Lower leg skin (tissue), 4 donors: Measurements from ENCODE around the gene GCNT2. TPM values are rescaled to one million over a fixed set of nuclear protein-coding genes. Genes with fewer than 3 reads are reported as not detected.
"Not testable (repeated sequence)": the region's sequence is repeated elsewhere in the genome, so short reads cannot be mapped to it uniquely, and the experiment has no call there.

Experiments used
- DNase-seq, 2 donors: peaks; one replicate each; pipeline ENCODE4 v3.0.0-alpha.2; 2019; ENCODE audit warnings: low spot score in 2 of 2
- H3K4me3 ChIP-seq: fragments of 200-600 bp; sonication (generic); 2 replicates; pipeline ENCODE4 v1.5.1; 2017; ENCODE audit warnings: mild to moderate bottlenecking, low read depth; ENCODE audit not compliant: poor library complexity, severe bottlenecking
- POLR2A ChIP-seq, 2 donors: fragments of 450-650 bp; IDR thresholded peaks; one replicate each; pipeline ENCODE4 v1.6.1; 2016 to 2017; ENCODE audit warnings: antibody characterized with exemption in 2 of 2, mild to moderate bottlenecking in 1 of 2, moderate library complexity in 1 of 2
- WGBS, 2 donors: methylation state at CpG; one replicate each; pipeline ENCODE4 v1.1.5; 2018; 5-methylcytosine and 5-hydroxymethylcytosine counted together
- intact Hi-C: fragments of 100-400 bp; cut with DNase I; formaldehyde crosslinking; loops from one replicate; pipeline ENCODE4 v1.15.0; 2023; ENCODE audit warnings: low total_unique reads
- total RNA-seq, 4 donors: library from RNA; depleted of rRNA; stranded (reverse); fragments of >200 nt; gene quantifications; one replicate each; pipeline ENCODE4 v1.1.0, GENCODE V29; 2016
- TF ChIP-seq, protein P1 (sequence below), 3 donors: fragments of 450-650 bp; IDR thresholded peaks; one replicate each; pipeline ENCODE4 v1.5.1; 2016; ENCODE audit warnings: antibody characterized with exemption in 3 of 3, mild to moderate bottlenecking in 3 of 3, moderate library complexity in 2 of 3

GCNT2 gene
- total RNA-seq, 4 donors from 2014 or later, result 5.6 to 12.0 (median 10.7) TPM

DNA sequence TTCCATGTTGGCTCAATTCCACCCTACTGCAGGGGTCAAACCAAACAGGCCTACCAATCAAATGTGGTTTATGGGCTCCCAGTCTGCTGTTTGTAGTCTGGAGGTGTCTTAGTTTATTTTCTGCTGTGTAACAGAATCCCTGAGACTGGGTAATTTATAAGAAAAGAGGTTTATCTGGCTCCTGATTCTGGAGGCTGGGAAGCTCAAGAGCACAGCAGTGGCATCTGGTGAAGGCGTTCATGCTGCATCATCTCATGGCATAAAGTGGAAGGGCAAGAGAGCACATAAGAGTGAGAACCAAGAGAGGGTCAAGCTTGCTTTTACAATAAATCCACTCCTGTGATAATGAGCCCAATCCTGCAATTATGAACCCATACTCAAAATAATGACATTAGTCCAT lies 87.9 kb downstream of the GCNT2 start:
- TF ChIP-seq, protein P1, sequence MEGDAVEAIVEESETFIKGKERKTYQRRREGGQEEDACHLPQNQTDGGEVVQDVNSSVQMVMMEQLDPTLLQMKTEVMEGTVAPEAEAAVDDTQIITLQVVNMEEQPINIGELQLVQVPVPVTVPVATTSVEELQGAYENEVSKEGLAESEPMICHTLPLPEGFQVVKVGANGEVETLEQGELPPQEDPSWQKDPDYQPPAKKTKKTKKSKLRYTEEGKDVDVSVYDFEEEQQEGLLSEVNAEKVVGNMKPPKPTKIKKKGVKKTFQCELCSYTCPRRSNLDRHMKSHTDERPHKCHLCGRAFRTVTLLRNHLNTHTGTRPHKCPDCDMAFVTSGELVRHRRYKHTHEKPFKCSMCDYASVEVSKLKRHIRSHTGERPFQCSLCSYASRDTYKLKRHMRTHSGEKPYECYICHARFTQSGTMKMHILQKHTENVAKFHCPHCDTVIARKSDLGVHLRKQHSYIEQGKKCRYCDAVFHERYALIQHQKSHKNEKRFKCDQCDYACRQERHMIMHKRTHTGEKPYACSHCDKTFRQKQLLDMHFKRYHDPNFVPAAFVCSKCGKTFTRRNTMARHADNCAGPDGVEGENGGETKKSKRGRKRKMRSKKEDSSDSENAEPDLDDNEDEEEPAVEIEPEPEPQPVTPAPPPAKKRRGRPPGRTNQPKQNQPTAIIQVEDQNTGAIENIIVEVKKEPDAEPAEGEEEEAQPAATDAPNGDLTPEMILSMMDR (IDR thresholded peaks at IDR 0.05), result no peak
- H3K4me3 ChIP-seq, result no peak overlapping the region
- intact Hi-C loops, result no loop called here
- WGBS, 2 donors, result 93 to 100% methylated on average over 1 of the region's 1 CpG
- DNase-seq, result no peak

DNA sequence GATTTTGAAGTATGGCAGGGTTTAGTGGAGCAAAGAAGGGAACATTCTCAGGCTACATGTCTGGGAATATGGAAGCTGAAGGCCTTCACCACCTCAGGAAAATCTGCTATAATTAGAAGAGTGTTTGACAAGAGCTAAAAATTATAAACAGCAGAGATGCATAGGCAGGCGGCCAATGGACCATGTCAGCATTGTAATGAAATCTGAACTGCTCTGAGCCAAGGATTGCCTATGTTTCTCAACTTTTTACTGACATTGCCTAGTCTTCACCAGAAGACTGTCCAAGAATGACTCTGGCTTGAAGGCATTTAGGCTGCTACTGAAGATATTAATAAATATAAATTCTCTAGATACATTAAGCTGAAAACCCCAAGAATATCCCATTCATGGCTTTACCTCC lies 89.1 kb downstream of the GCNT2 start:
- intact Hi-C loops, result no loop called here
- DNase-seq, result no peak
- H3K4me3 ChIP-seq, result no peak overlapping the region
- TF ChIP-seq, protein P1 (IDR thresholded peaks at IDR 0.05), result no peak
- no peak for TF ChIP-seq POLR2A (IDR thresholded peaks at IDR 0.05)
- 60 to 71% methylated on average over 1 of the region's 1 CpG for WGBS, 2 donors

DNA sequence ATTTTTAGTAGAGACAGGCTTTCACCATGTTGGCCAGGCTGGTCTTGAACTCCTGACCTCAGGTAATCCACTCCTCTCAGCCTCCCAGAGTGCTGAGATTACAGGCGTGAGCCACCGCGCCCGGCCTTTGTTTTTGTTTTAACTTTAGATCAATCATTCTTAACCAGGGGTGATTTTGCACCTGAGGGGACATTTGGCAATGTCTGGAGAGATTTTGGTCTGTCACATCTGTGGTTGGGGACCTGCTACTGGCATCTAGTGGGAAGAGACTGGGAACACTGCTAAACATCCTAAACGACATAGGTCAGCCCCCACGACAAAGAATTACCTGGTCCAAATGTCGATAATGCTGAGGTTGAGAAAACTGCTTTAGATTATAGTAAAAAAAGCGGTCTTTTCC lies 91.0 kb downstream of the GCNT2 start:
- no peak overlapping the region for H3K4me3 ChIP-seq
- intact Hi-C loops, result no loop called here
- TF ChIP-seq, protein P1 (IDR thresholded peaks at IDR 0.05), result no peak
- no peak for TF ChIP-seq POLR2A (IDR thresholded peaks at IDR 0.05)
- no peak for DNase-seq
- 83 to 85% methylated on average over 8 of the region's 8 CpGs for WGBS, 2 donors

DNA sequence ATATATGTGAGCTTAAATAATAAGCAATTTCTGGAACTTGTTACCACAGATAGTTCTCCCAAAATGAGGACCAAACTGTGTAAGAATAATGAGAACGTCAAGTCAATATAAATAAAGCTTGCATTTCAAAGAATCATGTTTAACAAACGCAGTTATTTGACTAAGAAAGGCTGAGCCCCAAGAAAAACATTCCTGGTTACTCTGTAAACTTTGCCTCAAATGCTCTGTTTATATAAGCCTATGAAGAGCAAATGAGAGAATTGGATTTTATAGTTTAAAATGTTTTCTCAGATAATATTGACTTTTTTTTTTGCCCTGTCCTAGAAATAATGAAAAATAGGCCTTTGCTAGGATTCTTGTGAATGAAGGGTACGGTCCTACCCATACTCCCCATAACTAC lies 91.9 kb downstream of the GCNT2 start:
- intact Hi-C loops, result no loop called here
- 67 to 68% methylated on average over 3 of the region's 3 CpGs for WGBS, 2 donors
- TF ChIP-seq, protein P1 (IDR thresholded peaks at IDR 0.05), result no peak
- no peak for TF ChIP-seq POLR2A (IDR thresholded peaks at IDR 0.05)
- H3K4me3 ChIP-seq, result no peak overlapping the region
- DNase-seq, result no peak

DNA sequence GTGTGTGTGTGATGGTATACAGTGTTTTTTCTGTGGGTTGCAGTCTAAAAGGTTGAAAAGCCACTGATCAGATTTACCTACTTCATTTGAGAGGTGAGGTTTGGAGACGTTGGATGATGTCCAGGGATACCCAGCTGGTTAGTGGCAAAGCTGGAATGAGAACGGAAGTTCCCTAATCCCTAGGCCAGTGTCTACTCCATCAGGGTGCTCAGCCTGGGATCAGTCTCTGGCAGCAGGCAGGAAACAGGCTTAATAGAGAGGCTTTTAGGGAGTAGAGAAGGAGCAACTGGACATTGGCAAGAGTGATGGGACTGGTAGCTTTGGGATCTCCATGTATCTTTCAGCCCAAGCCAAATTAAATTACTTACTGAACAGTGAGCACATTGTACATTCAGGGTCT lies 92.6 kb downstream of the GCNT2 start:
- no peak for DNase-seq
- no peak overlapping the region for H3K4me3 ChIP-seq
- TF ChIP-seq POLR2A (IDR thresholded peaks at IDR 0.05), result no peak
- TF ChIP-seq, protein P1 (IDR thresholded peaks at IDR 0.05), result no peak
- 49 to 58% methylated on average over 2 of the region's 2 CpGs for WGBS, 2 donors
- intact Hi-C loops, result no loop called here

DNA sequence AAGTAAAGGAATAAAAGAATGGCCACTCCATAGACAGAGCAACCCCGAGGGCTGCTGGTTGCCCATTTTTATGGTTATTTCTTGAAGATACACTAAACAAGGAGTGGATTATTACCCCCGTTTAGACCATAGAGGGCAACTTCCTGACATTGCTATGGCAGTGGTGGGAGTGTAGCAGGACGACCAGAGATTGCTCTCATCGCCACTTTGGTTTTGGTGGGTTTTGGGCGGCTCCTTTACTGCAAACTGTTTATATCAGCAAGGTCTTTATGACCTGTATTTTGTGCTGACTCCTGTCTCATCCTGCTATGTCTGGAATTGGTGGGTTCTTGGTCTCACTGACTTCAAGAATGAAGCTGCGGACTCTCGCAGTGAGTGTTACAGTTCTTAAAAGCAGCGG lies 94.5 kb downstream of the GCNT2 start:
- no peak for DNase-seq
- H3K4me3 ChIP-seq, result no peak overlapping the region
- 89 to 90% methylated on average over 8 of the region's 8 CpGs for WGBS, 2 donors
- intact Hi-C loops, result no loop called here
- TF ChIP-seq, protein P1 (IDR thresholded peaks at IDR 0.05), result no peak
- no peak for TF ChIP-seq POLR2A (IDR thresholded peaks at IDR 0.05)

DNA sequence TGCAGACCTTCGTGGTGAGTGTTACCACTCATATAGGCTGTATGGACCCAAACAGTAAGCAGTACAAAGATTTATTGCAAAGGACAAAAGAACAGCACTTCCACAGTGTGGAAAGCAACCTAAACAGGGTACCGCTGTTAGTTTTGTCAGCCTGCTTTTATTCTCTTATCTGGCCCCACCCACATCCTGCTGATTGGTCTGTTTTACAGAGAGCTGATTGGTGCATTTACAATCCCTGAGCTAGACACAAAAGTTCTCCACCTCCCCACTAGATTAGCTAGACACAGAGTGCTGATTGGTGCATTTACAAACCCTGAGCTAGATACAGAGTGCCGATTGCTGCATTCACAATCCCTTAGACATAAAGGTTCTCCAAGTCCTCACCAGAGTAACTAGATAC lies 95.1 kb downstream of the GCNT2 start:
- intact Hi-C loops, H3K4me3 ChIP-seq, DNase-seq: not testable (repeated sequence)
- WGBS, 2 donors, result 87 to 91% methylated on average over 3 of the region's 3 CpGs
